Tongue (tissue), 2 donors: ENCODE measurements around the gene RELA. TPM values are rescaled to one million over a fixed set of nuclear protein-coding genes. Genes with fewer than 3 reads are reported as not detected.

Experiments used
- DNase-seq: peaks from one replicate; pipeline ENCODE4 v3.0.0-alpha.2; 2015
- total RNA-seq: library from RNA; depleted of rRNA; stranded (reverse); fragments of >200 nt; gene quantifications from one replicate; pipeline ENCODE4 v1.2.3, GENCODE V29; 2014

RELA gene
- total RNA-seq, 1 donor from 2014 or later, result 18.8 TPM

DNA sequence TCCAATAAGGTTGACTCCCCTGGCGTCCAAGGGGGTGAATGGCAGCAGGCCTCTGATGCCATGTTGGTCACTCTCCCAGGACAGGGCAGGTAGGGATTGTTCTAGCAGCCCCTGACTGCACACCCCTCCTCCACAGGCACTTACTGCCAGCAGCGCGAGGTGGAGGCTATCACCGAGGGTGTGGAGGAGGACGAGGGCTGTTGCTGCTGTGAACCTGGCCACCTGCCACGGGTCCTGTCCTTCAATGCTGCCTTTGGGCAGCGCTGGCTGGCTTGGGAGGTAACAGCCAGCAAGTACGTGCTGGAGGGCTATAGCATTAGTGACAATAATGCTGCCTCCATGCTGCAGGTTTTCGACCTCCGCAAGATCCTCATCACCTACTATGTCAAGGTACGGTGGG, 32.5 kb downstream of the RELA start:
- no peak for DNase-seq

- no peak for DNase-seq
These were observed 33.1 kb downstream of the RELA start for GRCh38 chr11:65629579-65629978.

- DNase-seq, result no peak
These were observed 35.5 kb downstream of the RELA start for GRCh38 chr11:65627202-65627601.

GRCh38 chr11:65625628-65626342, 36.9 kb downstream of the RELA start:
- DNase-seq, result peak; percentile 45

- no peak for DNase-seq
These were observed 37.6 kb downstream of the RELA start for GRCh38 chr11:65624931-65625627.

DNA sequence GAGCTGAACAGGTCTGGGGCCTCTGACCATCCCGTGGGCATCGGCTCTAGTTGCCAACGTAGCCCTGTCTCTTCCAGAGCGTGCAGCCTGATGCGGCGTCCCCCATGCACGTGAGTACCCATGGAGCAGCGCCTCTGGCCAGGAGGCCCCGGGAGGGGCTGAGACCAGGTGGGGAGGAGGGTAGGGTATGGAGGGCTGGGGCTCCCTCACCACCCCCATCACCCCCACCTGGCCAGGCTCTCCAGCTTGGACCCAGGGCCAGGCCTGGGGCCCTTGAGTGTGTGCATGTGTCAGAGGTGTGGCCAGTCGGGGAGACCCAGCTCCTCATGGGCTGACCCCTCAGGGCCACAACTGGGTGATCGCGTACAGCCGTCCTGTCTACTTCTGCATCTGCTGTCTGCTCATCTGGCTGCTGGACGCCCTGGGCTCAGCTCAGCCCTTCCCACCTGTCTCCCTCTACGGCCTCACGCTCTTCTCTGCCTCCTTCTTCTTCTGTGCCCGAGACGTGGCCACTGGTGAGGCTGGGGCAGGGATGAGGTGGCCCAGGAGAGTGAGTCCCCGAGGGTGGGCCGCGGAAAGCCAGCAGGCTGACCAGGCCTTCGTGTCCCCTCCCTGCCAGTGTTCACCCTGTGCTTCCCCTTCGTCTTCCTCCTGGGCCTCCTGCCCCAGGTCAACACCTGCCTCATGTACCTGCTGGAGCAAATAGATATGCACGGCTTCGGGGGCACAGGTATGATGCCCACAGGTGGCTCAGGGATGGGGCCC, 38.7 kb downstream of the RELA start:
- no peak for DNase-seq

DNA sequence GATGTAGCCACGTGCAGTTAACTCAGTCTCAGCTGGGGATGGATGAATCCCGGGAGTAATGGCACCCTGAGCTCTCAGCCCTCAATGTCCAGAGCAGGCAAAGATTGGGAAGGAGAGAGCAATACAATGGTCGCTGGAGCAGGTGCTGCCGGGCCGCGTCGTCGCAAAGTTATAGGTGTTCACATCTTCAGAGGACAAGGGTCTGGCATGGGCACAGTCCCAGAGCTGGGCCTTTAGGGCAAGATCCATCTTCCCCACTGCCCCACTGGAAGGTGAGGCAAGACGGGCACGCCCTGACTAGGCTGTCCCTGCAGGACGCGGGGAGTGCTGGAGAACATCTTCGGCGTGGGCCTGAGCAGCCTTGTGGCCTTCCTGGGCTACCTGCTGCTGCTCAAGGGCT, 39.5 kb downstream of the RELA start:
- DNase-seq, result no peak

DNA sequence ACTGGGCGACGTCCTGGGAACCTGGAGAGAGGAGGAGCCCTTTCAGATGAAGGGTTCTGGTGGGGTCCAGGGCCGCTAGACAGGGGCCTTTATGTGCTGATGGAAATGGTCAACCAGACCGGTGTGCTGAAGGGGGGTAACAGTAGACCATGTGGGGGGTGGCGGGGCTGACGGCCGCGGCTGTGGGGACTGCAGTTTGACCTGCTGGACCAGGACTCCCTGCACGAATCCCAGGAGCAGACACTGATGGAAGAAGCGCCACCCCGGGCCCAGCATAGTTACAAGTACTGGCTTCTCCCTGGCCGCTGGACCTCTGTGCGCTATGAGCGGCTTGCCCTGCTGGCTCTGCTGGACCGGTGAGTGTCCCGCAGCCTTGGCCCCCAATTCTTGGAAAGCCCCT, 40.7 kb downstream of the RELA start:
- DNase-seq, result no peak

DNA sequence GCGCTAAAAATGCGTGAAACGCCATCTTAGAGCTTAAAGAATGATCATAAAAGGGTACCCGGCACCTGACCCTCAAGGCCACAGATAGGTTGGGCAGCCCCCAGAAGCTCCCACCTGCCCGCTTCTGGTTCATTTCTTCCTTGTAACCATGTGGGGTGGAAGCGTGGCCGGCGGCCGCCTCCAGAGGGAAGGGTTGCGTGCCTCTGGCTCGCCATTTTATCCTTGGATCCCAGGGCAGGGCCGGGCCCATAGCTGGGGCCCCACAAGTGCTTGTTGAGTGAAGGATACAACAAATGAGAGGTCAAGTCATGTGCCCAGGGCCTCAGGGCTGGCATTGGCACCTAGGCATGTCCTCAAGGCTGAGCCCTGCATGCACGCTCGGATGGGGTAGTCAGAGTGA, 41.3 kb downstream of the RELA start:
- no peak for DNase-seq

- DNase-seq, result no peak
These were observed 42.0 kb downstream of the RELA start for GRCh38 chr11:65620666-65621065.

DNA sequence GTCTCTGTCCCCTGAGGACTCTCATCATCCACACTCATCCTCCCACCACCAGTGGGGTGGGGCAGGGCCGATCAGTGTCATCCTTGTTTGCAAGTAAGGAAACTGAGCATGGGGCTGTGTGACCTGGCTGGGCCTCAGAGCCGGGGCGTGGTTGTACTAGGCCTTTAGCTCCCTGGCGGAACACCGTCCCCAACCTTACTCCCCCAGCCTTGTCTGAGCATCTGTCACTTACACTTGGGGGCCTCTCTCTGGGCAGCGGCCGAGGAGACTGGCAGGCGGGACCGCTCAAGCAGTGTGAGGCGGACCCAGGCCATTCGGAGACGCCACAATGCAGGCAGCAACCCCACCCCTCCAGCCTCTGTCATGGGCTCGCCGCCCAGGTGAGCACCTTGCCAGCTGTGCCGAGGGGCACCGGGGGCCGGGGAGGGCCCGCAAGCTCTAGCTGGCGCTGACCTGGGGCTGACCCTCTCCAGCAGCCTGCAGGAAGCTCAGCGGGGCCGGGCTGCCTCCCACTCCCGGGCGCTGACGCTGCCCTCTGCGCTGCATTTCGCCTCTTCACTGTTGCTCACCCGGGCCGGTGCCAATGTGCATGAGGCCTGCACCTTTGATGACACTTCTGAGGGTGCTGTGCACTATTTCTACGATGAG, 43.3 kb downstream of the RELA start:
- no peak for DNase-seq

- no peak for DNase-seq
These were observed 44.0 kb downstream of the RELA start for GRCh38 chr11:65618763-65619162.

GRCh38 chr11:65617990-65618751, 44.5 kb downstream of the RELA start:
- DNase-seq, result no peak

GRCh38 chr11:65617136-65617850, 45.4 kb downstream of the RELA start:
- no peak for DNase-seq

GRCh38 chr11:65616575-65617001, 46.1 kb downstream of the RELA start:
- no peak for DNase-seq

GRCh38 chr11:65615950-65616574, 46.7 kb downstream of the RELA start:
- peak; percentile 35 for DNase-seq

- peak; percentile 100 for DNase-seq
These were observed 47.3 kb downstream of the RELA start, which contains the start of gene PCNX3 for GRCh38 chr11:65615229-65615949. Gene PCNX3, plus strand, starts transcription at chr11:65615776. Its CDS starts 536 bp downstream, at chr11:65616312.

- no peak for DNase-seq
These were observed 49.4 kb downstream of the RELA start for GRCh38 chr11:65613091-65613928.

DNA sequence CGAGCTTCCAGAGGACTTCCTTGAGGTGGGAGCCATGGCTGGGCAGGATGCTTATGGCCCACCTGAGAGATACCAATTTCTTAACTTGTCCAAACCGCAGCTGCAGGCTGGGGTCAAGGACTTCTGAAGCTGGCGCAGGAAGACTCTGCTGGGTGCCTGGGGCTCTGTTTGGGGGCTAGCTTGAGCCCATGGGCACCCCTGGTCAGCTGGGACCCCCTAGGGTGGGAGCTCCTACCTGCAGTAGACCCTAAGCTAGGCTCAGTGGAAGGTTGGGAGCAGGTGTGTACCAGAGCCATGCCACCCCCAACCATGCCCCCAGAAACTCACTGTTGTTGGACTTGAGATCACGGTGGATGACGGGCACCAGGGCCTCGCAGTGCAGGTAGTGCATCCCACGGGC, 50.0 kb downstream of the RELA start:
- no peak for DNase-seq
